Measurements from ENCODE around the gene PPP1CC. TPM values are rescaled to one million over a fixed set of nuclear protein-coding genes. Genes with fewer than 3 reads are reported as not detected.

Gene PPP1CC
- total RNA-seq, 4 donors from 2014 or later: 110 to 224 (median 134) TPM

DNA sequence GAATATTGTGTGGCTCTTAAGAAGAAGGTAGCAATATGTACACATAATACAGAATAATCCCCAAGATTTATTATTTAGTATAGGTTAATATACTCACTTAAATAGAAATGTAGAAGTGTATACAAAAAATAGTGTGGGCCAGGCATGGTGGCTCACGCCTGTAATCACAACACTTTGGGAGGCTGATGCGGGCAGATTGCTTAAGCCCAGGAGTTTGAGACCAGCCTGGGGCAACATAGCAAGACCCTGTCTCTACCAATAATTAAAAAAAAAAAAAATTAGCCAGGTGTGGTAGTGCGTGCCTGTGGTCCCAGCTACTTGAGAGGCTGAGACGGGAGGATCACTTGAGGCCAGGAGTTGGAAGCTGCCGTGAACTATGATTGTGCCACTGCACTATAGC, 38.5 kb downstream of the PPP1CC start:
- Histone ChIP-seq H3K27ac (no peak overlapping the region), H3K36me3 (no peaks in the 10 kb centered on the region), H3K9me3 (no peaks in the 10 kb centered on the region), H3K4me3 (no peak overlapping the region), H3K4me1 (peaks cover 0 to 1% of the 10 kb centered on the region in 2 donors), H3K27me3 (no peaks in the 10 kb centered on the region)
- intact Hi-C loops (cut with DNase I; ENCODE audit: low total_unique reads): no loop called here
- TF ChIP-seq POLR2A (IDR thresholded peaks at IDR 0.05): no peak
- TF ChIP-seq, protein P1, sequence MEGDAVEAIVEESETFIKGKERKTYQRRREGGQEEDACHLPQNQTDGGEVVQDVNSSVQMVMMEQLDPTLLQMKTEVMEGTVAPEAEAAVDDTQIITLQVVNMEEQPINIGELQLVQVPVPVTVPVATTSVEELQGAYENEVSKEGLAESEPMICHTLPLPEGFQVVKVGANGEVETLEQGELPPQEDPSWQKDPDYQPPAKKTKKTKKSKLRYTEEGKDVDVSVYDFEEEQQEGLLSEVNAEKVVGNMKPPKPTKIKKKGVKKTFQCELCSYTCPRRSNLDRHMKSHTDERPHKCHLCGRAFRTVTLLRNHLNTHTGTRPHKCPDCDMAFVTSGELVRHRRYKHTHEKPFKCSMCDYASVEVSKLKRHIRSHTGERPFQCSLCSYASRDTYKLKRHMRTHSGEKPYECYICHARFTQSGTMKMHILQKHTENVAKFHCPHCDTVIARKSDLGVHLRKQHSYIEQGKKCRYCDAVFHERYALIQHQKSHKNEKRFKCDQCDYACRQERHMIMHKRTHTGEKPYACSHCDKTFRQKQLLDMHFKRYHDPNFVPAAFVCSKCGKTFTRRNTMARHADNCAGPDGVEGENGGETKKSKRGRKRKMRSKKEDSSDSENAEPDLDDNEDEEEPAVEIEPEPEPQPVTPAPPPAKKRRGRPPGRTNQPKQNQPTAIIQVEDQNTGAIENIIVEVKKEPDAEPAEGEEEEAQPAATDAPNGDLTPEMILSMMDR (IDR thresholded peaks at IDR 0.05): no peak
- DNase-seq: no peak

DNA sequence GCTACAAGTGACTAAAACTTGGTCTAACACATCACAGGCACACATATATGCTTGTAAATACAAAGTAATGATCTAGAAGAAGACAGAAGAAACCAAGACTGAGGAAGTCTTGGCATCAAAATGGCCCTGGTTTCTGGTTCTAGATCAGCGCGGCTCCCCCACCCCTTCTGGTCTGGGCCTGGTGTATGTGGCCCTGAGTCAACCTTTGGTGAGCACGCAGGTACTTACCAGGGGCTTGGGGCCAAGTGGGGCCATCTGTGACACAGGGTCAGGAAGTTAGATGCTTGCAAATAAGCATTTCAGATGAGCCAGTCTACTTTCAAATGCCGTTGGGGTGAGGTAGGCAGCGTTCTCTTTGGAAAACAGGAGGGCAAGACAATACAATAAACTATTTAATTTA, 40.6 kb downstream of the PPP1CC start:
- Histone ChIP-seq H3K9me3 (no peaks in the 10 kb centered on the region), H3K36me3 (no peaks in the 10 kb centered on the region), H3K4me1 (peaks cover 0 to 7% of the 10 kb centered on the region in 2 donors), H3K27ac (no peak overlapping the region), H3K4me3 (no peak overlapping the region), H3K27me3 (no peaks in the 10 kb centered on the region)
- intact Hi-C loops (cut with DNase I; ENCODE audit: low total_unique reads): no loop called here
- TF ChIP-seq, protein P1 (IDR thresholded peaks at IDR 0.05): no peak
- TF ChIP-seq POLR2A (IDR thresholded peaks at IDR 0.05): no peak
- DNase-seq: no peak

DNA sequence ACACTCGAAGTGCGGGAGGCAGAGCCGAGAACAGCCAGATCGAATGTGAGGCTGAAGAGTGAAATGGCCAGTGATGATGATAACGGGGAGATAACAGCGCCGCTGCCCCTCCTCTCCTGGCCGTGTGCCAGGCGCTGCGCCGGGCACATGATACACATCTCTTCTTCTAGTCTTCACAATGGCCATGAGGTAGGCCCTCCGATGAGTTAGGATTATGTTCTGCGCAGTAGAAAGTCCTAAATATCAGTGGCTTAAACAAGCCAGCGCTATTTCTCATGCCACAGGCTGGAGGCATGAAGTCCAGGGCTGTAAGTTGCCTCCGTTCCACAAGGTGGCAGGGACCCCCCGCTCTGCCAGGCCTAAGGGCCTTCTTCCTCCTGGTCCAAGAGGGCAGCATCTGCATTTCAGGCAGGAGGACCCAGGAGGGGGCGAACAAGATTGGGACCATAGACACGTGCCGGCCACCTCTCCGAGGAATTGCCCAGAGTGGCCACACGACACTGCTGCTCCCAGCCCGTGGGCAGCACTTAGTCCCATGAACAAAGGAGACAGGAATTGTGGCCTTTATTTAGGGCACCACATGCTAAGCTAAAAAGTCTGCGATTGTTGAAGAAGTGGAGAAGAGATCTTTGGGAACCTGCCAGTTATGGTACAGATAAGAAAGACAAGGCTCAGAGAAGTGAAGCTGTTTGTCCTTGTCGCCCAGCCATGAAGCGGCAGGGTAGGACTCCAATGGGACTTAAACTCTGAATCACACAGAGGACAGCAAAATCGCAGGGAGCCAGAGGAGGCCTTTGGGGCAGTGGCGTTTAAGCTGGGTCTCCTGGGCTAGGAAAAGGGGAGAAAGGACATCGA, 42.9 kb downstream of the PPP1CC start:
- Histone ChIP-seq H3K9me3 (no peaks in the 10 kb centered on the region), H3K27ac (peak overlapping the region in 1 of 2 donors; percentile 32), H3K36me3 (no peaks in the 10 kb centered on the region), H3K27me3 (no peaks in the 10 kb centered on the region), H3K4me3 (no peak overlapping the region), H3K4me1 (peaks cover 0 to 7% of the 10 kb centered on the region in 2 donors)
- intact Hi-C loops (cut with DNase I; ENCODE audit: low total_unique reads): no loop called here
- no peak for DNase-seq
- TF ChIP-seq, protein P1 (IDR thresholded peaks at IDR 0.05): no peak
- TF ChIP-seq POLR2A (IDR thresholded peaks at IDR 0.05): no peak

DNA sequence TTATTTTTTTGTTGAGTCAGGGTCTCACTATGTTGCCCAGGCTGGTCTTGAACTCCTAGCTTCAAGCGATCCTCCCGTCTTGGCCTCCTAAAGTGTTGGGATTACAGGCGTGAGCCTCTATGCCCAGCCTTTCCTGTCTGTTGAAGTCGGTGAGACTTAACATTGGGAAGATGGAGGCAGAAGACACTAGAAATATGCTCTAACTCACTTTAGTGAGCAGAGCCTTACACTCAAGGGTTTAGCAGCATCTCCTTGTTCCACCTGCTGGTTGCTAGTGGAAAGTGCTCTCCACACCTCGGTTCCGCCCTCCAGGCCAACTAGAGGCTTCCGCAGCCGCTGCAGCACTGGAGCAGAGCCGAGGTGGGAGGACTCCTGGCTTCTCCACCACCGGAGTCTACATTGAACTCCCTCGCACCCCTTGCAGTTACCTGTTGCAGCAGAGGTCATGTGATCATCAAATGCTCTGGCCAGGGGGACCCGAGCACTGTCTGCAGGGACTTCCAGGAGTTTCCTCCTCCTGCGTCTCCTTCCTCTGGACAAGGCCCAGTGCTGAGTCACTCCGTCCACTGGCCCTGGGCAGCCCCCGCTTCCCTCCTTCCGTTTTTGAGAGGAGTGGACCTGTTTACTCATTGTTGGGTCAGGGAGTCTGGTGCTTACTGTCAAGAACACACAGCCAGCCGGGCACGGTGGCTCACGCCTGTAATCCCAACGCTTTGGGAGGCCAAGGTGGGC, 44.4 kb downstream of the PPP1CC start:
- intact Hi-C loops (cut with DNase I; ENCODE audit: low total_unique reads): no loop called here
- Histone ChIP-seq H3K9me3 (no peaks in the 10 kb centered on the region), H3K27me3 (no peaks in the 10 kb centered on the region), H3K36me3 (no peaks in the 10 kb centered on the region), H3K4me3 (peak overlapping the region in 1 of 2 donors; percentile 15), H3K4me1 (peaks cover 0 to 7% of the 10 kb centered on the region in 2 donors), H3K27ac (peak overlapping the region; percentile 41 to 42)
- TF ChIP-seq POLR2A (IDR thresholded peaks at IDR 0.05): peak in 1 of 2 donors; percentile 15
- TF ChIP-seq, protein P1 (IDR thresholded peaks at IDR 0.05): peak; percentile 66 to 82 (median 75)
- peak; percentile 81 to 83 for DNase-seq

DNA sequence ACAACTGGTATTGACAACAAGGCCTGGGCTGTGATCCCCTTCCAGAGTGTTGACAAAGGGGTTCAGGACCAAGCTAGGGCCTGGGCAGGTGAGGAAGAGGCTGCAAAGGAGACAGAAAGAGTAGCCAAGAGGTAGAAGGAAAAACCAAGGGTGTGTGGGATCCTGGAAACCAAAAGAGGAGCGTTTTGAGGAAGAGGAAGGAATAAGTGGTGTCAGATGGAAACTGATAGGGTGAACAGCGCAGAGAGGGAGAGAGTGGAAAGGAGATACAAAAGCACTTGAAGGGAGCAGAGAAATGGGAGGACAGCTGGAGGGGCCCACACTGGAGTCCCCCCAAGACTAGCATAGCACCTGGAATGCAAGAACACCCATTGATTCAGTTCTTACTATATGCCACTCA, 45.5 kb downstream of the PPP1CC start:
- peaks cover 0 to 7% of the 10 kb centered on the region in 2 donors for H3K4me1 ChIP-seq
- no peaks in the 10 kb centered on the region for H3K36me3 ChIP-seq
- no peak for DNase-seq
- H3K4me3 ChIP-seq: no peak overlapping the region
- TF ChIP-seq POLR2A (IDR thresholded peaks at IDR 0.05): no peak
- TF ChIP-seq, protein P1 (IDR thresholded peaks at IDR 0.05): no peak
- no peaks in the 10 kb centered on the region for H3K27me3 ChIP-seq
- intact Hi-C loops (cut with DNase I; ENCODE audit: low total_unique reads): no loop called here
- no peak overlapping the region for H3K27ac ChIP-seq
- no peaks in the 10 kb centered on the region for H3K9me3 ChIP-seq

All from uterus (tissue), 4 donors.